Measurements from ENCODE around the gene EIF4B. TPM values are rescaled to one million over a fixed set of nuclear protein-coding genes. Genes with fewer than 3 reads are reported as not detected.

Gene EIF4B
- total RNA-seq, 1 donor from 2014 or later: 436 TPM

DNA sequence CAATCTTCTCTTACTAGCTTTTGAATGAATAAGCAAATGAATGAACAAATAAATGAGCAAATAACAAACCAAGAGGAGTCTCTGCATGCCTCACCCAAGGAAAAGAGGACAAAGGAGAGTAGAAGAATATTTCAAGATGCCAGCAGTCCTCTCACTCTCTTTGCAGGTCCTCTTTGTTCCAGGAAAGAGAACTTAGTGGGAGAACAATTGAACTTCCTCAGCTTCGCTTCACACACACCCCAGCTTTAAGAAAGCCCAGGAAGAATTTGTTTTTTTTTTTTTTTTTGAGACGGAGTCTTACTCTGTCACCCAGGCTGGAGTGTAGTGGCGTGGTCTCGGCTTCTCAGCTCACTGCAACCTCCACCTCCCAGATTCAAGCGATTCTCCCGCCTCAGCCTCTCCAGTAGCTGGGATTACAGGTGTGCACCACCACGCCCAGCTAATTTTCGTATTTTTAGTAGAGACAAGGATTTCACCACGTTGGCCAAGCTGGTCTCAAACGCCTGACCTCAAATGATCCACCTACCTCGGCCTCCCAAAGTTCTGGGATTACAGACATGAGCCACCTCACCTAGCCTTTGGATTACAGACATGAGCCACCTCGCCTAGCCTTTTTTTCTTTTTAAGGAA is 37.0 kb upstream of the EIF4B start:
- no peaks in the 10 kb centered on the region for H3K9me3 ChIP-seq
- H3K27ac ChIP-seq: no peak overlapping the region
- no peak for TF ChIP-seq CTCF (IDR thresholded peaks at IDR 0.05)
- no peaks in the 10 kb centered on the region for H3K4me1 ChIP-seq
- no peak overlapping the region for H3K4me3 ChIP-seq
- no peak for DNase-seq
- intact Hi-C loops (cut with DNase I): no loop called here
- H3K27me3 ChIP-seq: peaks cover 16% of the 10 kb centered on the region
- no peaks in the 10 kb centered on the region for H3K36me3 ChIP-seq
- ATAC-seq: no peak

DNA sequence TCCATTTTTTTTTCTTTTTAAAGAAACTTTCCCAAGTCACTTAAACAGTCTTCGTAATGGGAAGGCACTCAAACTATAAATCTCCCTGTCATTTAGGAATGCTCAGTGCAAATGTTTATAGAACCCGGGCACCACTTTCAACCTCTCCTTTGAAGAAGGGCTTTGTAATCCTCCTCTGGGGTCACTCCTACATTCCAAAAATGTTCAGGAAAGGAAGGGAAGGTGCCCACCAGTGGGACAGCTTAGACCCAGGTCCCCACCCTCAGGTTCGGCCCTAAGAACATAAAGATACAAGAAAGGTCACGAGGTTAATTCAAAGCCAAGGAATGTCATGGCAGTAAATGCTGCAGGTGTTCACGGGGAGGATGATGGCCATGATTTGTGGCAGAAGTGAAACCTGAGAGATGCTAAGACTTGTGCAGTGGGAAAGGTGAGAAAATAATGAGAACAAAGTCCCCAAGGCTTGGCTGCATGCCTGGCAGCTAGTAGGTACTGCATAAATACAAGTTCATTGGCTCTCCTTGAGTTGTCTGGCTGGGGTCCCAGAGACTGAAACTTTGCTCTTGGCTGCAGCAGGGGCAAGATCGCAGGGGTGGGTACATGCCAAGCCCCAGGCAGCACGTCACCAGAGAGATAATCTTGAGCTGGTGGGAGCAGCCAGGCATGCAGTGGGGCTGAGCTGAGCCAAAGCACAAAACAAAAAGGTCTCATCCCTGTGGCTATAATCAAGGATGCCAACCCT is 36.3 kb upstream of the EIF4B start:
- no peak for DNase-seq
- H3K36me3 ChIP-seq: no peaks in the 10 kb centered on the region

DNA sequence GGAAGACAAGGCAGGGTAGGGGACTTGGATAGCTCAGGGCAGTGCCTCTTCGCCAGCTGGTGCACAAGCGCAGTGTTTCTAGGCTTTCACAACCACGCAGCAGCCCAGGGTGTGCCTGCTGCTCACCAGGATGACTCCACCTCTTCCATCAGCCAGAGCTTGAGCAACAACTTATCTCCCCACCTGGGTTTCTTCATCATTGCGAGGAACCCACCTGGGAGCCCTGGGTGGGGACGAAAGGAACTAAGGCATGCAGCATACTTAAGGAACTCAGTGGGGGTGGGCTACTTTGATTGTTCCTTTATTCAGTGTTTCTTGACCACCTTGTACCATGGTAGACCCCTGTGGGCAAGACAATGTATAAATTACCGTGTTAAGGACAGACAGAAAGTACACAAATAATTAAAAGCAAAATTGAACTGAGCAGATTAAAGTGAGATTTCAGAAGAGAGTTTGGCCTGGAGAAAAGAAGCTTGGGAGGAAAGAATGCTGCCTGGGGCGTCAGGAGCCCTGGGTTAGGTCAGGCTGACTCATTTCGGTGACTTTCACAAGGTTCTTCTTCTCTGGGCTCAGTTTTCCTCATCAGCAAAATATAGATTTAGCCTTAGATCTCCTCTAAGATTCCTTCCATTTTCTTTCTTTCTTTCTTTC is 34.5 kb upstream of the EIF4B start:
- Histone ChIP-seq H3K4me1 (no peaks in the 10 kb centered on the region), H3K27ac (no peak overlapping the region), H3K36me3 (no peaks in the 10 kb centered on the region), H3K9me3 (no peaks in the 10 kb centered on the region), H3K27me3 (no peaks in the 10 kb centered on the region), H3K4me3 (no peak overlapping the region)
- DNase-seq (no peak), ATAC-seq (no peak)
- intact Hi-C loops (cut with DNase I): no loop called here
- no peak for TF ChIP-seq CTCF (IDR thresholded peaks at IDR 0.05)

More for the DNA sequence above, 36.3 kb upstream of the EIF4B start:
- ATAC-seq: no peak
- Histone ChIP-seq H3K9me3 (no peaks in the 10 kb centered on the region), H3K4me3 (no peak overlapping the region), H3K27ac (no peak overlapping the region), H3K27me3 (peaks cover 12% of the 10 kb centered on the region), H3K4me1 (no peaks in the 10 kb centered on the region)
- TF ChIP-seq CTCF (IDR thresholded peaks at IDR 0.05): no peak
- intact Hi-C loops (cut with DNase I): no loop called here

- Histone ChIP-seq H3K4me1 (no peaks in the 10 kb centered on the region), H3K4me3 (no peak overlapping the region), H3K27ac (no peak overlapping the region), H3K36me3 (no peaks in the 10 kb centered on the region), H3K9me3 (no peaks in the 10 kb centered on the region), H3K27me3 (no peaks in the 10 kb centered on the region)
- no peak for ATAC-seq
- no peak for DNase-seq
- intact Hi-C loops (cut with DNase I): no loop called here
- no peak for TF ChIP-seq CTCF (IDR thresholded peaks at IDR 0.05)
Measured at GRCh38 chr12:52975204-52975603, 31.1 kb upstream of the EIF4B start.

GRCh38 chr12:52975820-52976573 is 30.3 kb upstream of the EIF4B start:
- Histone ChIP-seq H3K27me3 (no peaks in the 10 kb centered on the region), H3K36me3 (no peaks in the 10 kb centered on the region), H3K9me3 (no peaks in the 10 kb centered on the region), H3K4me3 (no peak overlapping the region), H3K27ac (no peak overlapping the region), H3K4me1 (no peaks in the 10 kb centered on the region)
- intact Hi-C loops (cut with DNase I): no loop called here
- DNase-seq: peak; percentile 72
- peak; percentile 13 for TF ChIP-seq CTCF (IDR thresholded peaks at IDR 0.05)
- peak; percentile 48 for ATAC-seq

All from upper lobe of right lung (tissue), 1 donor.